ENCODE results near the gene C12orf42.
"Not testable (repeated sequence)": the region's sequence is repeated elsewhere in the genome, so short reads cannot be mapped to it uniquely, and the experiment has no call there.

Gene C12orf42

DNA sequence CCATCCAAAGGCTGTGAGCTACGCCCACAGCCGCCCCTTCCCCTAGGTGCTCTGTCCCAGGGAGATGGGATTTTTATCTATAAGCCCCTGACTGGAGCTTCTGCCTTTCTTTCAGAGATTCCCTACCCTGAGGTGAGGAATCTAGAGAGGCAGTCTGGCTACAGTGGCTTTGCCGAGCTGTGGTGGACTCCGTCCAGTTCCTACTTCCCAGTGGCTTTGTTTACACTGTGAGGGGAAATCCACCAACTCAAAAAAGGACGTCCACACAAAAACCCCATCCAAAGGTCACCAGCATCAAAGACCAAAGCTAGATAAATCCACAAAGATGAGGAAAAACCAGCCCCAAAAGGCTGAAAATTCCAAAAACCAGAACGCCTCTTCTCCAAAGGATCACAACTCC lies 70.1 kb downstream of the C12orf42 start:
- Mint-ChIP-seq H3K4me3 (peak overlapping the region in 1 of 2 donors; percentile 47), H3K36me3 (peaks cover 38 to 49% of the 10 kb centered on the region in 2 donors), H3K27ac (peak overlapping the region; percentile 51), H3K9me3 (peaks cover 22 to 26% of the 10 kb centered on the region in 2 donors), H3K4me1 (peaks cover 32 to 65% of the 10 kb centered on the region in 2 donors)
- not testable (repeated sequence) for H3K27me3 Mint-ChIP-seq, DNase-seq
- ATAC-seq (replicated peaks) = peak in 1 of 2 donors; percentile 46

DNA sequence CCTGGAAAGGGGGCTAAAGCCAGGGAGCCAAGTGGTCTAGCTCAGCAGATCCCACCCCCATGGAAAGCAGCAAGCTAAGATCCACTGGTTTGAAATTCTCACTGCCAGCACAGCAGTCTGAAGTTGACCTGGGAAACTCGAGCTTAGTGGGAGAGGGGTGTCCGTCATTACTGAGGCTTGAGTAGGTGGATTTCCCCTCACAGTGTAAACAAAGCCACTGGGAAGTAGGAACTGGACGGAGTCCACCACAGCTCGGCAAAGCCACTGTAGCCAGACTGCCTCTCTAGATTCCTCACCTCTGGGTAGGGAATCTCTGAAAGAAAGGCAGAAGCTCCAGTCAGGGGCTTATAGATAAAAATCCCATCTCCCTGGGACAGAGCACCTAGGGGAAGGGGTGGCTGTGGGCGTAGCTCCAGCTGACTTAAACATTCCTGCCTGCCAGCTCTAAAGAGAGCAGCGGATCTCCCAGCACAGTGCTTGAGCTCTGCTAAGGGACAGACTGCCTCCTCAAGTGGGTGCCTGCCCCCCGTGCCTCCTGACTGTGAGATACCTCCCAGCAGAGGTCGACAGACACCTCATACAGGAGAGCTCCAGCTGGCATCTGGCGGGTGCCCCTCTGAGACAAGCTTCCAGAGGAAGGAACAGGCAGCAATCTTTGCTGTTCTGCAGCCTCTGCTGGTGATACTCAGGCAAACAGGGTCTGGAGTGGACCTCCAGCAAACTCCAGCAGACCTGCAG lies 70.8 kb downstream of the C12orf42 start:
- not testable (repeated sequence) for ATAC-seq (replicated peaks); H3K4me3 Mint-ChIP-seq; H3K27me3 Mint-ChIP-seq; DNase-seq
- Mint-ChIP-seq H3K4me1 (peaks cover 33 to 68% of the 10 kb centered on the region in 2 donors), H3K27ac (peak overlapping the region; percentile 25), H3K9me3 (peaks cover 20 to 27% of the 10 kb centered on the region in 2 donors), H3K36me3 (peaks cover 36 to 47% of the 10 kb centered on the region in 2 donors)

DNA sequence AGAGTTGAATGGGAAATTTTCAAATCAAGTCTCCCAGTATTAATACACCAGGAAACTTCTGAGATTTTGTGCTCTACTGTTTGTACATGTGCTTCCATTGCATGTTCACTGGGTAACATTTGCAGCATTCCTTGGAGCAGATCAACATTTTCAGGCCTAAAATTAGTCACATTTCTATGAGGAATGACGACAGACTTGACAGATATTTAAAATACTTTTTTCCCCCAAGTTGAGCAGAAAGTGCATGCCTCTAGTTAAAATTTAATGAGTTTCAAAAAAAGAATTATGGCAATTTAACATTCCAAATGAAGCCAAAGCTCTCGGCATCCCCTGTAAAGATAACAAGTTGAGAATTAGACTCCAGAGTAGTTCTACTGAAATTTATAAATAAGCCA lies 72.3 kb downstream of the C12orf42 start:
- no peaks in the 10 kb centered on the region for H3K27me3 Mint-ChIP-seq
- H3K9me3 Mint-ChIP-seq = peaks cover 20 to 24% of the 10 kb centered on the region in 2 donors
- H3K36me3 Mint-ChIP-seq = peaks cover 35 to 41% of the 10 kb centered on the region in 2 donors
- DNase-seq (no peak), ATAC-seq (replicated peaks) (no peak)
- H3K4me1 Mint-ChIP-seq = peaks cover 29 to 56% of the 10 kb centered on the region in 2 donors
- H3K27ac Mint-ChIP-seq = no peak overlapping the region
- H3K4me3 Mint-ChIP-seq = no peak overlapping the region

DNA sequence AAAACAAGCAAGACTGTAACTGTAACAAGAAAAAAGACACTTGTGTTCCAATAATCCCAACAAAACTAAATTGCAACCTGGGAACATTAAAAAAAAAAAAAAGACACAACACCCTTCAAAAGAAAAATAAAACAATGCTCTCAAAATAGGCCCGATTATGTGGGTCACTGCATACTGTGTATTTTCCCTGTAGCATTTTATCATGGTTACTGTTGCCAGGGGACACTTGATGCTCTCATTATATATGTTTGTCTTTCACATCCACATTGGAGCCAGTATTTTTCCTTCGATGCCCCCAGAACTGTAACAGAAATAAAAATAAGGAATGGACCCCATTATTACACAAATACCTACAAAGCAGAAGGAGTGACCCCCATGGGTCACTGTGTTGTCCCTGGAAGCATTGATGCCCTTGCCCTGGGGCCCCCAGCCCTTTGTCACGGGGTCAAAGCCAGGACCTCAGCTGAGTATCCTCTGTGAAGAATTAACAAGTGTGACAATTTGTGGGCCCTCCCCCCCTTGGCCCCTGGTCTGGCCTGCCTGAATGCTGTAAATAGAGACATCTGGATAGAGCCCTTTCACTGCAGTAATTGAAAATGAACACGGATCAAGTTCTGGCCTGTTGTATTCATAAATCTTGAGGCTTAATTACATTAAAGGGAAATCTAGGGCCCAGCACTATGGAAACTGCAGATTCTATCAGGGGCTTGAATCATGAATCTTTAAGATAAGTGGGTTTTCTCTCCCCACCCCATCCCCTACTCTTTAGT lies 72.8 kb downstream of the C12orf42 start:
- Mint-ChIP-seq H3K27me3 (no peaks in the 10 kb centered on the region), H3K9me3 (peaks cover 17 to 21% of the 10 kb centered on the region in 2 donors), H3K36me3 (peaks cover 33 to 37% of the 10 kb centered on the region in 2 donors), H3K4me3 (no peak overlapping the region), H3K4me1 (peaks cover 27 to 50% of the 10 kb centered on the region in 2 donors), H3K27ac (peak overlapping the region; percentile 22)
- ATAC-seq (replicated peaks) (no peak), DNase-seq (no peak)

DNA sequence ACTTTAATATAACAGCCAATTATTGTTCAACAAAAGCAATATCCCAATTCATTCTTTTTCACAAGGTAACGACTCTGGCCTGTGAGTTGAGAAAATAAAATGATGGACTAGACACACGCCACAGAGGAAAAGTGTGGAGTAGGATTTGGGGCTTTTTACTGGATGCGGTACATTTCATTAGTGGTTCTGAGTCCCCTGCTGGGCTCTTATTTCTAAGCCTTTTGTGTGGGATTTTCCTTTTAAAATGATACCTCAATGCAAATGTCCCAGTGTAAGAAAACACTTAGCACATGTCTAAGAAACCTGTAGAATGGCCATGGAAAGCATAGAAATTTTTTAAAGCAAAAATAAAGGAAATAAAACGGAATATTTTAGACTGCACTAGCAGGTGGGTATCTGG lies 73.4 kb downstream of the C12orf42 start:
- peaks cover 27 to 31% of the 10 kb centered on the region in 2 donors for H3K36me3 Mint-ChIP-seq
- no peak overlapping the region for H3K27ac Mint-ChIP-seq
- H3K27me3 Mint-ChIP-seq = no peaks in the 10 kb centered on the region
- ATAC-seq (replicated peaks) (no peak), DNase-seq (no peak)
- peaks cover 11 to 16% of the 10 kb centered on the region in 2 donors for H3K9me3 Mint-ChIP-seq
- H3K4me1 Mint-ChIP-seq = peaks cover 22 to 44% of the 10 kb centered on the region in 2 donors
- no peak overlapping the region for H3K4me3 Mint-ChIP-seq

DNA sequence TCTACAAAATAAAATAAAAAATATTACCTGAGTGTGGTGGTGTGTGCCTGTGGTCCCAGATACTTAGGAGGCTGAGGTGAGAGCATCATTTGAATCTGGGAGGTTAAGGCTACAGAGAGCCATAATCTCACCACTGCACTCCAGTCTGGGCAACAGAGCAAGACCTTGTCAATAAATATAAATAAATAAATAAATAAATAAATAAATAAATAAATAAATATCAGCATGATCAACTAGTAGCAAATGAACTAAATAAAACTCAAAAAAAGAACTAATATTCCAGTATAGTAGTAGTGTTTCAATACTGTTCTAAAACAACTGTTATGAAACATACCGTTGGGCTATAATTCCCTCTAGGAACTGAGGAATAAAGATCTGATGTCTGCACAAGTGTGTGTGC lies 74.4 kb downstream of the C12orf42 start:
- no peaks in the 10 kb centered on the region for H3K27me3 Mint-ChIP-seq
- H3K27ac Mint-ChIP-seq = no peak overlapping the region
- peaks cover 20 to 24% of the 10 kb centered on the region in 2 donors for H3K36me3 Mint-ChIP-seq
- DNase-seq (no peak), ATAC-seq (replicated peaks) (no peak)
- H3K4me1 Mint-ChIP-seq = peaks cover 19 to 35% of the 10 kb centered on the region in 2 donors
- peaks cover 7 to 11% of the 10 kb centered on the region in 2 donors for H3K9me3 Mint-ChIP-seq
- no peak overlapping the region for H3K4me3 Mint-ChIP-seq

DNA sequence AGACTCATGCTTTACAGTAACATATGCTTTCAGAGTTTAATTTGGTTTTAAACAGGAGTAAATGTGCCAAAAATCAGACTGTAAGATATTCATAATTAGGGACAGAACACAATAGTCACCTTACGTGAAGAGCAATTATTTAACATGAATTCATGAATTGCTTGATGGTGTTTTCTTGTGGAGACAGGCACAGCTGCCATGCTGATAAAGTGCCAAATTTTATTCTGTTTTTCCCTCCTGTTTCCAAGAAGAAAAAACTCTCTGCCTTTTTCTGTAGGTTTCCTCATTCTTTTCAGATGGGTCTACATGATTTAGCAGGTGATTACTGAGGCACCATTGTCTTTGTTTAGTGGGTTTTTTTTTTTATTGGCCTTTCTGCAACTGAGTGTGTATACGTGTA lies 80.1 kb downstream of the C12orf42 start:
- Mint-ChIP-seq H3K36me3 (peaks cover 6 to 14% of the 10 kb centered on the region in 2 donors), H3K4me3 (no peak overlapping the region), H3K27me3 (no peaks in the 10 kb centered on the region), H3K4me1 (peaks cover 6 to 9% of the 10 kb centered on the region in 2 donors), H3K27ac (no peak overlapping the region), H3K9me3 (peaks cover 0 to 9% of the 10 kb centered on the region in 2 donors)
- DNase-seq (no peak), ATAC-seq (replicated peaks) (no peak)

DNA sequence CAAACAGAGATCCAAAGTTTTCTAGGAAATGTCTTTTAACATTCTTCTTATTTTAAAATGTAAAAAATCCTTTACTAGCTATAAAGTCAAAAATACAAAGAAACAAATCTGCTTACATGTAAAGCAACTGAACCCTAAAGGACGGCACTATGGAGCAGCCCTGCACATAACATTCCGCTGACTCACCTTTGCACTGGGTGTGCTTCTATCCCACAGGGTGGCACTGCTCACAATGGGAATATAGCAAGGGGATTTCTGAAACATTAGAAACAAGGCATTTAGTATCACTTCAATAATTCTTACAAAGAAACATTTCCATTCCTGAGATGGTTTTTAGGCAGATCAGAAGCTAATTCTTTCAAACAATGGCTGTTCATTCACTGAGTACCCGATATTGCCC lies 94.3 kb downstream of the C12orf42 start:
- H3K27ac Mint-ChIP-seq = no peak overlapping the region
- peaks cover 2 to 3% of the 10 kb centered on the region in 2 donors for H3K9me3 Mint-ChIP-seq
- no peaks in the 10 kb centered on the region for H3K27me3 Mint-ChIP-seq
- ATAC-seq (replicated peaks) (no peak), DNase-seq (no peak)
- no peak overlapping the region for H3K4me3 Mint-ChIP-seq
- peaks cover 18 to 23% of the 10 kb centered on the region in 2 donors for H3K36me3 Mint-ChIP-seq
- peaks cover 12 to 23% of the 10 kb centered on the region in 2 donors for H3K4me1 Mint-ChIP-seq

DNA sequence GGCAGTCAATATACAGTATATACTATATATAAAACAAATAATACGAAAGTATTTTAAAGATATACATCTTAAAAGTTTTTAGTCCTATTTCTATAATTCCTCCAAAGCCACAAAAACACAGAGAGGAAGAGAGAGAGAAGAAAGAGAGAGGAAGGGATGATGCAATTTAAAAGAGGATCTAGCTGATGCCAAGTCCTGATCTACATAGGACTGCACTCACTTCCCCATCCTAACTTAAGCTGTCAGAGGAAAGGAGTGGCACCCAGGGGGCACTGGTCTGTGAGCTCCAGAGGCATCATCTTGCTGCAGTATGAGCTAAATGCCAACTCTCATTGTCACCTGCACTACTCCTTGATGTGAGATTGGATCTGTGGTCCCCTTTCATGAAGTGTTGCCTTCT lies 95.8 kb downstream of the C12orf42 start:
- H3K27ac Mint-ChIP-seq = no peak overlapping the region
- peaks cover 3 to 7% of the 10 kb centered on the region in 2 donors for H3K9me3 Mint-ChIP-seq
- H3K4me3 Mint-ChIP-seq = no peak overlapping the region
- peak; percentile 85 to 86 for ATAC-seq (replicated peaks)
- no peaks in the 10 kb centered on the region for H3K27me3 Mint-ChIP-seq
- H3K4me1 Mint-ChIP-seq = peaks cover 12 to 21% of the 10 kb centered on the region in 2 donors
- peaks cover 19 to 26% of the 10 kb centered on the region in 2 donors for H3K36me3 Mint-ChIP-seq
- no peak for DNase-seq

DNA sequence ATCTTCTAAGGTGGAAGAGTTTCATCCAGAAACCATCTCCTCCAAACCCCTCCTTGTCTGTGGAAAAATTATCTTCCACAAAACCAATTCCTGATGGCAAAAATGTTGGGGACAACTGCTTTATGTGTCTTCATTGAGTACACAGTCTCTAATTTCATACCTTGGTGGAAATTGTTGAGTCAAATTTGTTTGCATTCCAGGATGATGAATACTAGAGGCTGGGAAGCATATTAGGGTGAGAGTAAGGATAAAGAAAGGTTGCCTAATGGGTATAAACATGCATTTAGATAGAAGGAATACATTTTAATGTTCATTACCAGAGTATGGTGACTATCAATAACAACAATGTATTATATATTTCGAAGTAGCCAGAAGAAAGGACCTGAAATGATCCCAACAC lies 98.2 kb downstream of the C12orf42 start:
- no peak for DNase-seq
- Mint-ChIP-seq H3K4me1 (peaks cover 15 to 37% of the 10 kb centered on the region in 2 donors), H3K4me3 (no peak overlapping the region), H3K27me3 (no peaks in the 10 kb centered on the region), H3K27ac (no peak overlapping the region), H3K9me3 (peaks cover 4 to 9% of the 10 kb centered on the region in 2 donors), H3K36me3 (peaks cover 16 to 22% of the 10 kb centered on the region in 2 donors)
- ATAC-seq (replicated peaks) = no peak

DNA sequence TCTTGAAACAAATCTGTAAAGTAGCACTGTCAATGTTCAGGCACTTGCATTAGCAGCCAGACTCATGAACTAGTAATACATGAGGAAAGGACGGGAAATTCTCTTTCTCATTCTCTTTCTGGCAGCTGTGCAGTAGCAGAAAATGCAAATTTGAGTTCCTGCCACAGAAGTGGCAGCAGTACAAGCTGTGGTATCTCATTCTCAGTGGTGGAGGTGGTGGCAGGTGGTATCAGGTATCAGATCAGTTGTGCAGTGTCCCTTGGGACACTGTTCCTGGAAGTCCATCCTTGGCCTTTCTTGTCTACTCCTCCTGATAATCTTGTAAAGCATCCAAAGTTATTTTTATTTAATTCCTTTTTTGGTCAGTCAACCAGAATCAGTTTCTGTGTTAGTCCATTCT lies 103.0 kb downstream of the C12orf42 start:
- Mint-ChIP-seq H3K4me3 (no peak overlapping the region), H3K27ac (no peak overlapping the region), H3K27me3 (no peaks in the 10 kb centered on the region), H3K36me3 (peaks cover 19 to 39% of the 10 kb centered on the region in 2 donors), H3K4me1 (peaks cover 7 to 24% of the 10 kb centered on the region in 2 donors), H3K9me3 (peaks cover 4 to 10% of the 10 kb centered on the region in 2 donors)
- ATAC-seq (replicated peaks) (peak; percentile 89 to 94), DNase-seq (peak; percentile 9)

DNA sequence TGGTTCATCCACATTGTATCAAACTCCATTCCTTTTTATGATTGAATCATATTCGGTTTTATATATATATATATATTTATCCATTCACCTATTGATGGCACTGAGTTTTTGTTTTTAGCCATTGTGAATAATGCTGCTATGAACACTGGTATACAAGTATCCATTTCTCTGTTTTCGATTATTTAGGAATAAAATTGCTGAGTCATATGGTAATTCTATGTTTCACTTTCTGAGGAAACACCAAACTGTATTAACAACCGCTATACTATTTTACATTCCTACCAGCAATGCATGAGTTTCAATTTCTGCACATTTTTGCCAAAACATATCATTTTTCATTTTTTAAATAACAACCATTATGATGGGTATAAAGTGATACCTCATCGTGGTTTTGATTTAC lies 104.7 kb downstream of the C12orf42 start:
- ATAC-seq (replicated peaks) = no peak
- no peak for DNase-seq
- peaks cover 12 to 24% of the 10 kb centered on the region in 2 donors for H3K36me3 Mint-ChIP-seq
- H3K27me3 Mint-ChIP-seq = no peaks in the 10 kb centered on the region
- no peak overlapping the region for H3K27ac Mint-ChIP-seq
- H3K4me1 Mint-ChIP-seq = peaks cover 8 to 24% of the 10 kb centered on the region in 2 donors
- H3K9me3 Mint-ChIP-seq = peaks cover 1 to 4% of the 10 kb centered on the region in 2 donors
- no peak overlapping the region for H3K4me3 Mint-ChIP-seq

DNA sequence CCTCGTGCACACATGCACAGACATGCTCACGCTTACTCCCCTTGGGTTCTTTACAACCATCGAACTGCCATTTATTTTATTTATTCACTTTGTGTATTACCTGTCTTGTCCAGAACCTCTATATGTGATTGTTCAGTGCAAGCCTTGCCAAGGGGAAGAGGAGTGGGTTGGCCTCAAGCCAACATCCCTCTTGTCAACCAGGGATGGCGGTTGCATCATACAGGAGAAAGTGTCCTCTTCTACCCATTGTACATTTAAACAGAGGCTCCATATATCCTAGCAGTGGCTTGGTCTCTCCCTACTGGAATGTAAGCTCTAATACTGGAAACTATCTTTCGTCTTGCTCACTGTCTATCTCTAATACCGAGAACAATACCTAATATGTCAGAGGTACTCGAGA lies 108.4 kb downstream of the C12orf42 start:
- Mint-ChIP-seq H3K9me3 (no peaks in the 10 kb centered on the region), H3K4me3 (no peak overlapping the region), H3K27me3 (no peaks in the 10 kb centered on the region), H3K4me1 (peaks cover 7% of the 10 kb centered on the region in 2 donors), H3K27ac (no peak overlapping the region), H3K36me3 (peaks cover 9 to 16% of the 10 kb centered on the region in 2 donors)
- DNase-seq (no peak), ATAC-seq (replicated peaks) (no peak)

DNA sequence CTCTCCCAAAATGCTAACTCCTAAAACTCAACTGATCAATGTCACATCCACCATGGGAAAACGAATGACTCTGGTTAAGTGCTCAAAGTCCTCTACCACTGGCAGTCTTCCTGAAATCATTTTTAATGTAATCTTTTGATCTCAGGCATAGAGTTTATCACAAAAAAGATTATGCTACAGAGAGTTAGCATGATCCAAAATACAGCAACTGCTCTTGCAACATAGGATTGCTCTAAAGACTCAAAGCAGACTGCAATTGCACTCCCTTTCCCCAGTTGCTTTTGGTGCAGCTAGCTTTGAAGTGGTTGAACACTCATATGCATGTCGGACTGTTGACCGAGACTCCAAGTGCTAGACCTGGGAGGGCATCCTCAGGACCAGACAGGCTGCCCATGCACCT lies 109.3 kb downstream of the C12orf42 start:
- H3K9me3 Mint-ChIP-seq = no peaks in the 10 kb centered on the region
- ATAC-seq (replicated peaks) = no peak
- H3K4me1 Mint-ChIP-seq = peaks cover 6 to 7% of the 10 kb centered on the region in 2 donors
- H3K4me3 Mint-ChIP-seq = no peak overlapping the region
- H3K27ac Mint-ChIP-seq = no peak overlapping the region
- DNase-seq = no peak
- no peaks in the 10 kb centered on the region for H3K27me3 Mint-ChIP-seq
- peaks cover 9 to 16% of the 10 kb centered on the region in 2 donors for H3K36me3 Mint-ChIP-seq
